Prostate gland (tissue), 2 donors: ENCODE data around the gene IFNL2.

Source experiments
- CTCF ChIP-seq, 4 experiments: fragments of 200-600 bp in 2 of 4; fragments of 450-650 bp in 2 of 4; sonication (generic) in 2 of 4; IDR thresholded peaks; 1 replicate in 3 of 4; 2 replicates in 1 of 4; pipeline ENCODE4 v1.5.1; 2016 to 2019; ENCODE audit warnings: antibody characterized with exemption in 4 of 4, mild to moderate bottlenecking in 2 of 4, moderate library complexity in 2 of 4
- POLR2AphosphoS5 ChIP-seq: sonication (generic); formaldehyde crosslinking; IDR thresholded peaks from one replicate; pipeline ENCODE4 v1.6.1; 2017; ENCODE audit warnings: antibody characterized with exemption

DNA sequence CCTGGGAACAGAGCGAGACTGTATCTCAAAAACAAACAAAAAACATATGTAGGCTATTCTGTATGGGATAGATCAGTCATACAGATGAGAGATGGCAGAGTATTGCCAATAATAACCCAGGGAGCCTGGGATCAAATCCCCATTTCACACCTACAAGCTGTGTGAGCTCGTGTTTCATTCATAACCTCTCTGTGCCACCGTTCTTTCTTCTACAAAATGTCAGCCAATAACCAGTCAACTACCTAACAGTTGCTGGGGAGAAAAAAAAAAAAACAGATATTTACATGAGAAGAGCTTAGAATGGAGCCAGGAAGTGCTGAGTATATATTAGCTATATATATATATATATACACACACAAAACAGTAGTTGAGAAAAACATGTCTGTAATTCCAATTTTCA is 6.5 kb upstream of the IFNL2 start:
- no peak for TF ChIP-seq CTCF (IDR thresholded peaks at IDR 0.05)
- TF ChIP-seq POLR2AphosphoS5: no peak
